HEK293 (cell line): ENCODE measurements around the gene SBF2.

Source experiments
- CTCF ChIA-PET: fragments of 350-600 bp; formaldehyde crosslinking; extraction: SDS; loops from one replicate; lab custom pipeline; 2021; ENCODE audit warnings: antibody characterized with exemption; lab: Yijun Ruan, JAX
- POLR2A ChIA-PET: fragments of 300-600 bp; formaldehyde crosslinking; extraction: SDS; loops from one replicate; lab custom pipeline; 2020; ENCODE audit warnings: antibody characterized with exemption, inconsistent platforms; lab: Yijun Ruan, JAX
- H3K27ac ChIP-seq: fragments of 200-500 bp; sonication (Bioruptor generic); 2 replicates; pipeline ENCODE4 v1.5.1; 2014; ENCODE audit warnings: low read depth, low read length, control low read depth, inconsistent platforms; ENCODE audit errors: extremely low read depth
- H3K36me3 ChIP-seq, 2 experiments: fragments of 200-500 bp in 1 of 2; sonication (Bioruptor generic) in 1 of 2; 1 replicate in 1 of 2; 2 replicates in 1 of 2; pipeline ENCODE4 v1.5.1; 2014 to 2017; ENCODE audit warnings: inconsistent platforms in 2 of 2, low read length in 2 of 2; ENCODE audit not compliant: control insufficient read depth in 2 of 2, insufficient read depth in 1 of 2
- H3K4me1 ChIP-seq: fragments of 200-500 bp; sonication (Bioruptor generic); 2 replicates; pipeline ENCODE4 v1.5.1; 2014; ENCODE audit warnings: mild to moderate bottlenecking, low read length, inconsistent platforms; ENCODE audit not compliant: control insufficient read depth, insufficient read depth
- H3K4me3 ChIP-seq: 2 replicates; pipeline ENCODE4 v1.5.1; 2011; ENCODE audit warnings: low read depth, mild to moderate bottlenecking, control low read depth, low read length, moderate library complexity
- H3K9me3 ChIP-seq: fragments of 200-500 bp; sonication (Bioruptor generic); 2 replicates; pipeline ENCODE4 v1.5.1; 2014; ENCODE audit warnings: low read depth, low read length, inconsistent platforms; ENCODE audit not compliant: control insufficient read depth, insufficient read depth
- CTCF ChIP-seq: fragments of 450-650 bp; formaldehyde crosslinking; IDR thresholded peaks from 2 replicates; pipeline ENCODE4 v1.5.1; 2016; ENCODE audit warnings: missing biosample characterization, missing genetic modification characterization
- HOXD13 ChIP-seq: sonication (generic); formaldehyde crosslinking; IDR thresholded peaks from 2 replicates; pipeline ENCODE4 v1.8.0; 2022; ENCODE audit warnings: missing genetic modification reagents, borderline replicate concordance
- KLF1 ChIP-seq: fragments of 450-650 bp; formaldehyde crosslinking; IDR thresholded peaks from 2 replicates; pipeline ENCODE4 v1.5.1; 2016; ENCODE audit warnings: missing biosample characterization, missing genetic modification characterization
- PRDM4 ChIP-seq: fragments of 450-650 bp; formaldehyde crosslinking; IDR thresholded peaks from 2 replicates; pipeline ENCODE4 v1.5.1; 2017; ENCODE audit warnings: missing biosample characterization, missing genetic modification characterization
- RBAK ChIP-seq: fragments of 450-650 bp; formaldehyde crosslinking; IDR thresholded peaks from 2 replicates; pipeline ENCODE4 v1.5.1; 2016; ENCODE audit warnings: missing biosample characterization, missing genetic modification characterization
- SCRT2 ChIP-seq: fragments of 450-650 bp; formaldehyde crosslinking; IDR thresholded peaks from 2 replicates; pipeline ENCODE4 v1.5.1; 2016; ENCODE audit warnings: missing biosample characterization, missing genetic modification characterization
- SP2 ChIP-seq: fragments of 450-650 bp; formaldehyde crosslinking; IDR thresholded peaks from 2 replicates; pipeline ENCODE4 v1.5.1; 2016; ENCODE audit warnings: missing biosample characterization, missing genetic modification characterization
- ZBTB17 ChIP-seq: fragments of 450-650 bp; formaldehyde crosslinking; IDR thresholded peaks from 2 replicates; pipeline ENCODE4 v1.5.1; 2016; ENCODE audit warnings: missing biosample characterization, missing genetic modification characterization
- ZNF10 ChIP-seq: fragments of 450-650 bp; formaldehyde crosslinking; IDR thresholded peaks from 2 replicates; pipeline ENCODE4 v1.5.1; 2017; ENCODE audit warnings: missing biosample characterization, missing genetic modification characterization
- ZNF132 ChIP-seq: fragments of 450-650 bp; formaldehyde crosslinking; IDR thresholded peaks from 2 replicates; pipeline ENCODE4 v1.5.1; 2017; ENCODE audit warnings: missing biosample characterization, missing genetic modification characterization, borderline replicate concordance
- ZNF133 ChIP-seq: fragments of 450-650 bp; formaldehyde crosslinking; IDR thresholded peaks from 2 replicates; pipeline ENCODE4 v1.5.1; 2016; ENCODE audit warnings: missing biosample characterization, missing genetic modification characterization
- ZNF501 ChIP-seq: fragments of 450-650 bp; formaldehyde crosslinking; IDR thresholded peaks from 2 replicates; pipeline ENCODE4 v1.5.1; 2016; ENCODE audit warnings: missing biosample characterization, missing genetic modification characterization
- ZNF549 ChIP-seq: fragments of 450-650 bp; IDR thresholded peaks from 2 replicates; pipeline ENCODE4 v1.5.1; 2018; ENCODE audit warnings: missing biosample characterization, missing genetic modification characterization, mild to moderate bottlenecking, inconsistent platforms, moderate library complexity
- ZNF596 ChIP-seq: fragments of 450-650 bp; IDR thresholded peaks from 2 replicates; pipeline ENCODE4 v1.5.0; 2018; ENCODE audit warnings: missing biosample characterization, mild to moderate bottlenecking, missing genetic modification characterization, moderate library complexity
- ZNF76 ChIP-seq: fragments of 450-650 bp; formaldehyde crosslinking; IDR thresholded peaks from 2 replicates; pipeline ENCODE4; 2016; ENCODE audit warnings: low read depth, missing biosample characterization, missing genetic modification characterization, borderline replicate concordance
- TF ChIP-seq, protein P1 (sequence below): fragments of 450-650 bp; formaldehyde crosslinking; IDR thresholded peaks from 2 replicates; pipeline ENCODE4 v1.5.1; 2016; ENCODE audit warnings: missing biosample characterization, missing genetic modification characterization
- TF ChIP-seq, protein P2 (sequence below): fragments of 450-650 bp; formaldehyde crosslinking; IDR thresholded peaks from 2 replicates; pipeline ENCODE4 v1.5.1; 2016; ENCODE audit warnings: missing biosample characterization, missing genetic modification characterization
- TF ChIP-seq, protein P3 (sequence below): fragments of 450-650 bp; IDR thresholded peaks from 2 replicates; pipeline ENCODE4 v1.5.1; 2018; ENCODE audit warnings: missing biosample characterization, missing genetic modification characterization

SBF2 gene

DNA sequence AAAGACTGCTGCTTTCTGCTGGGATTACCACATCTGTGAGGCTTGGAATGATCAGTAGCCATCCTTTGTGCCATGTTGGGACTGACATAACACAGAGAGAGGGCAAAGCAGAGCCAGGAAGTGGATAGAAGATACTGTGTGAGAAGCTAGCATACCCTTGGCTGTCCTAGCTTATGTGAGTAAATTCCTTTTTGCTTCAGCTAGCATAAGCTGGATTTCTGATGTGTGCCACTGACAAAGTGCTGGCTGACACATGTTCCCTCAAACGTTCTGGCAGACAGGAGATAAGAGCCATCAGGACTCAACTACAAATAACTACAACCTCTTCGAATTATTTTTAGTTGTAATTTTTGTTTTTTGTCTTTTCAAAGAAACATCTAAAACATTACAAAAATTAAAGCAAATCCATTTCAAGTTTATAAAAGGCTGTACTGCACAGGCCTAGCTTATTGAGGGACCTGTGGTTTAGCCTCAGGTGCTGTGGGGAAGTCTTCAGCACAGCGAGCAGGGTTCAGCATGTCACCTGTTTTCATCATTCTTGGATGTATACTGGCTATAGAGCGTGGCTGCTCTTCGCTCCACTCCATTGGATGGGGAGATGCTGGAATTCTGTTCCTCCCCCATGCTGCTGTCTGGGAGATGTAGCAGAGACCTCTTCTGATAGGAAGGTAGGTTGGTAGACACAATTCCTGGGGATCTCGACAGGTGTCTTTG, 509.3 kb downstream of the SBF2 start:
- Histone ChIP-seq H3K4me3 (no peak overlapping the region), H3K36me3 (peaks cover 0 to 74% of the 10 kb centered on the region in 2 experiments; a peak in 2 of 3 replicates), H3K27ac (no peak overlapping the region), H3K4me1 (no peaks in the 10 kb centered on the region), H3K9me3 (no peaks in the 10 kb centered on the region)
- TF ChIP-seq ZNF76 (no peak), SCRT2 (tag by site-specific recombination) (no peak), RBAK (tag by site-specific recombination) (no peak), KLF1 (tag by site-specific recombination) (no peak), SP2 (no peak), CTCF (tag by site-specific recombination) (no peak), ZNF10 (no peak)
- POLR2A ChIA-PET = no interaction called here
- CTCF ChIA-PET = no interaction called here

GRCh38 chr11:9783986-9784385, 510.0 kb downstream of the SBF2 start:
- Histone ChIP-seq H3K4me3 (no peak overlapping the region), H3K9me3 (no peaks in the 10 kb centered on the region), H3K27ac (no peak overlapping the region), H3K36me3 (peaks cover 0 to 76% of the 10 kb centered on the region in 2 experiments; a peak in 2 of 3 replicates), H3K4me1 (no peaks in the 10 kb centered on the region)
- ChIA-PET POLR2A (no interaction called here), CTCF (interaction anchor here (0.7 kb wide), 1 partner anchor 109 kb away, joined by 3 read pairs; no protein-coding TSS in a partner anchor)
- no peak for TF ChIP-seq ZNF501 (tag by site-specific recombination)
- TF ChIP-seq ZBTB17 = 0 out of 2 replicates have a peak, but pooled peaks have one; percentile 27

DNA sequence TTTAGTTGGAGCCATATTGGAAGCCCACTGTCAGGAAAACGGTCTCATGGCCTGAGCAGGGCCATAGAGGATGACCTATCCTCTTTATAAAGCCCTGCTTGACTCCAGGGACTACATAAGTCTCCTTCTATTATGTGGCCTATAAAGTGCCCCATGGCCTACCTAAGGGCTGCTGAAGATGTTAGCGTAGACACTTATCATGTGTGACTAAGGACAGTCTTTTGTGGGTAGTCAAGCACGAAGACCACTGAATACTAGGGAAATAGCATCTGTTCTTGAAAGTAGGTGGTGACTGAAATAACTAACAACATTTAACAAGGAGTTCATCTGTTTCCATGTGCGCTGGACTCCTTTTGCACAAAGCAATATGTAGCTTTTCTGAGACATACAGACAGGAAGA, 513.1 kb downstream of the SBF2 start:
- no peak for TF ChIP-seq ZNF596 (tag by site-specific recombination)
- no peak for TF ChIP-seq ZNF549
- TF ChIP-seq ZNF132 (tag by site-specific recombination) = no peak
- TF ChIP-seq, protein P1, sequence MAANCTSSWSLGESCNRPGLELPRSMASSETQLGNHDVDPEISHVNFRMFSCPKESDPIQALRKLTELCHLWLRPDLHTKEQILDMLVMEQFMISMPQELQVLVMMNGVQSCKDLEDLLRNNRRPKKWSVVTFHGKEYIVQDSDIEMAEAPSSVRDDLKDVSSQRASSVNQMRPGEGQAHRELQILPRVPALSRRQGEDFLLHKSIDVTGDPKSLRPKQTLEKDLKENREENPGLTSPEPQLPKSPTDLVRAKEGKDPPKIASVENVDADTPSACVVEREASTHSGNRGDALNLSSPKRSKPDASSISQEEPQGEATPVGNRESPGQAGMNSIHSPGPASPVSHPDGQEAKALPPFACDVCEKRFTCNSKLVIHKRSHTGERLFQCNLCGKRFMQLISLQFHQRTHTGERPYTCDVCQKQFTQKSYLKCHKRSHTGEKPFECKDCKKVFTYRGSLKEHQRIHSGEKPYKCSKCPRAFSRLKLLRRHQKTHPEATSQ (tag by site-specific recombination) = no peak
- TF ChIP-seq ZNF133 (tag by site-specific recombination) = no peak
- TF ChIP-seq HOXD13 (CRISPR knock-in tag) = no peak
- TF ChIP-seq, protein P2, sequence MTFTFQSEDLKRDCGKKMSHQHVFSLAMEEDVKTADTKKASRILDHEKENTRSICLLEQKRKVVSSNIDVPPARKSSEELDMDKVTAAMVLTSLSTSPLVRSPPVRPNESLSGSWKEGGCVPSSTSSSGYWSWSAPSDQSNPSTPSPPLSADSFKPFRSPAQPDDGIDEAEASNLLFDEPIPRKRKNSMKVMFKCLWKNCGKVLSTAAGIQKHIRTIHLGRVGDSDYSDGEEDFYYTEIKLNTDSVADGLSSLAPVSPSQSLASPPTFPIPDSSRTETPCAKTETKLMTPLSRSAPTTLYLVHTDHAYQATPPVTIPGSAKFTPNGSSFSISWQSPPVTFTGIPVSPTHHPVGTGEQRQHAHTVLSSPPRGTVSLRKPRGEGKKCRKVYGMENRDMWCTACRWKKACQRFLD (tag by site-specific recombination) = no peak
- TF ChIP-seq, protein P3, sequence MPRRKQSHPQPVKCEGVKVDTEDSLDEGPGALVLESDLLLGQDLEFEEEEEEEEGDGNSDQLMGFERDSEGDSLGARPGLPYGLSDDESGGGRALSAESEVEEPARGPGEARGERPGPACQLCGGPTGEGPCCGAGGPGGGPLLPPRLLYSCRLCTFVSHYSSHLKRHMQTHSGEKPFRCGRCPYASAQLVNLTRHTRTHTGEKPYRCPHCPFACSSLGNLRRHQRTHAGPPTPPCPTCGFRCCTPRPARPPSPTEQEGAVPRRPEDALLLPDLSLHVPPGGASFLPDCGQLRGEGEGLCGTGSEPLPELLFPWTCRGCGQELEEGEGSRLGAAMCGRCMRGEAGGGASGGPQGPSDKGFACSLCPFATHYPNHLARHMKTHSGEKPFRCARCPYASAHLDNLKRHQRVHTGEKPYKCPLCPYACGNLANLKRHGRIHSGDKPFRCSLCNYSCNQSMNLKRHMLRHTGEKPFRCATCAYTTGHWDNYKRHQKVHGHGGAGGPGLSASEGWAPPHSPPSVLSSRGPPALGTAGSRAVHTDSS (tag by site-specific recombination) = no peak
- TF ChIP-seq PRDM4 (tag by site-specific recombination) = no peak
- TF ChIP-seq, all 188 proteins: peak for 0
- CTCF ChIA-PET = no interaction called here
- no peaks in the 10 kb centered on the region for H3K4me1 ChIP-seq
- POLR2A ChIA-PET = no interaction called here
- H3K36me3 ChIP-seq = peaks cover 0 to 66% of the 10 kb centered on the region in 2 experiments; a peak in 2 of 3 replicates
- no peak overlapping the region for H3K27ac ChIP-seq
- no peak overlapping the region for H3K4me3 ChIP-seq
- no peaks in the 10 kb centered on the region for H3K9me3 ChIP-seq
